ENCODE measurements around the gene GRID1.
A peak's percentile ranks its signal among the peaks of the same experiment; 100 is the strongest.

GRID1 gene

DNA sequence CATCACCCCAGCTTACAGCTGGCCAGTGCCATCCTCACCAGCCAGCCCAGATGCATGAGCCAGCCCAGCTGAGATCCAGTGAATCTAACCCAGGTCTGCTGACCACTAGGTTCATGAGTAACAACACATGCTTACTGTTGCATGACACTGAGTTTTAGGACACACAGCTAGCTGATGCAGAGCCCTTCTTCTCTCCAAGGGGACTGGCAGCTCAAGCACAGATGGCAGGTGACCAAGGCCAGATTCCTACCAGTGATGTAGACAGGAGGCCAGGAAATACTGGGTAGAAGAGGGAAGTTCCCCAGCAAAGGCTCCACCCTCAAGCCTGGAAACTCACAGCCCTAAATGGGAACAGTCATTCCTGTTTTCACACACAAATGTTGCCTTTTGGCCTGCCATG, 236.6 kb downstream of the GRID1 start:
- DNase-seq, result no peak

DNA sequence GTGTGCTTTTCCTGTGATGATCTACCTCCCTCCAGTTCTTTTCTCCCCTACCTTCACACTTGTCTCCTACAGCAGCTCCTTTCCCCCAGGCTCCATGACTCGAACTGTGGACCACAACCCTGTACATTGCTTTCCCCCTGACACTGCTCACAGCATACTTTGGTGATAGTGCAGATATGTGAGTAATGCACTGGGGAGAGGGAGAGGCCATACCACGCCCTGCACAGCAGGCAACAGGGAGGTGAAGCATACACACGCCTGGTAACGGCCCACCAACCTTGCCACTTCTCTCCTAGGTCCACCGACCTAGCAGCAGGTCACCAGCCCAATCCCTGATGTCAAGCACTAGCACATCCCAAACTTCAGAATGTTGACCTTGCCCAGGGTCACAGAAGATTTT, 238.2 kb downstream of the GRID1 start:
- no peak for DNase-seq

DNA sequence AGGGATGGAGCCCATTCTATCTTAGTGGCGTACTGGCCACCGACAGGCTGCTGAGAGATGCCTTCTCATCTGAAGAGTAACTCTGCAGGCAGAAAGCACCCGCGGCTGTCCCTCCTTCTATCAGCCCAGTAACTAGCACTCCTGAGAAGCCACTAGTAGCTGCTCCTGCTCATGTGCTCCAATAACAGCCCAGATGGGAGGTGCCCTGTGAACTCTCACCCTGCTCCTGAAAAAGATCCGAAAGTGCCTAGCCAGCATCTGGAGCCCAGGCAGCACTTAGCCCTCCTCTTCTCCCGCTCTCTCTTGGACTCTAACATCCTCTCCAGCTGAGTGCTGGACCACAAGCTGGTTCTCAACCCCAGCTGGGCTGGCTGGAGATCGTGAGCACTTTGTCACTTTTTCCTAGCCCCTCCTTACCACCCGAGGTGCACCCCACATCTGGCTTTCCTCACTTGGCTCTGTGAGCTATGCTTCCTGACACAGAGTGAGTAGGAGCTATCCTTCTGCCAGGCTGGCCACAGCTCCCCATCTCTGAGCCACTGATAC, 239.2 kb downstream of the GRID1 start:
- no peak for DNase-seq

DNA sequence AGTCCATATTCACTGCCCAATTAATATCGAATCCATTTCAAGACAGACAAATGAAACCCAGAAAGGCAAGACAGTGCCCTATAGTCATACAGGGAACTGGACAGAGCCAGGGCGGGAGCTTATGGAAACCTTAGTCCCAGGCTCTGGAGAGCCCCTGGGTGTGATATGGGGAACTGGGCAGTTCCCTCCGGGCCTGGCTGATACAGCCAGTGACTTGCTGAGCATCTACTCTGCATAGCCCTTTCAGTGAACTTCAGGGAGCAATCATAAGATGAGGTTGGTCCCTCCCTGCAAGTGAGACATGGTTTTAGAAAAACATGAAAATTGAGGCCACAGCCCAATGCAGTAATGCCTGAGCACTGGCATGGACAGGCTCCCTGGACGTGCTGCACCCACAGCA, 241.9 kb downstream of the GRID1 start:
- no peak for DNase-seq

DNA sequence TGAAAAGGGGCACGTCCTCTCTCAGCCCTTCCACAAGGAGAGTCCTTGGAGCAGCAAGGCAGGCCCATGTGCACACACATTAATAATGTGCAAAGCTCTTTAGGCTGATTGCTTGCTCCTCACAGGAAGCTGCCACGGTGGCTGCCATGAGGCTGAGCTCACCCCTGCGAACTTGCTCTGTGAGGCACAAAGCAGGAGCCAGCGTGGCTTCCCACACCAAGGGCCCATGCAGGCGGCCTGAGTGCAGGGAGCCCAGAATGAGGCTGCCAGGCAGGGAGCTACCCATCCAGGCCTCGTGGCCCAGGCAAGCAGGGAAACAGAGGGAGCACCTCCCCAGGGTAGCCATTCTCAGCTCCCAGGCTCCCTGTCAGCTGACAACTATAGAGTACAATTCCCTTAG, 242.9 kb downstream of the GRID1 start:
- DNase-seq, result no peak

DNA sequence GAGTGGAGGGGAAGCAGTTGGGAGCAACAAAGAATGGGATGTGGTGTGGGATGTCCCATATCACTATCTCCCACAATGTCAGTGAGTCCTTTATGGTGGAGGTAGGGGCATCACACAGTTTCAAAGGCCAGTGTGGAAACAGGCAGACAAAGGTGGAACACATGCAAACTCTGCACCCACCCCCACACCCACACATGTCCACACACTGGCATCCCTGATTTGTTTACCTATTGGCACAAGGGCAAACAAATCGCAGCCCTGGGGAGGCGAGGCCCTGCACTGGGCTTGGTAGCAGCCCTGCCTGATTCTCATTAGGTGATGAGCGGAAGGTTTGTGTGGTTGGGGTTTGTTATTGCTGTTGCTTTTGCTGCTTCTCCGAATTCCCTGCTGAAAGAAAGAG, 243.3 kb downstream of the GRID1 start:
- no peak for DNase-seq

DNA sequence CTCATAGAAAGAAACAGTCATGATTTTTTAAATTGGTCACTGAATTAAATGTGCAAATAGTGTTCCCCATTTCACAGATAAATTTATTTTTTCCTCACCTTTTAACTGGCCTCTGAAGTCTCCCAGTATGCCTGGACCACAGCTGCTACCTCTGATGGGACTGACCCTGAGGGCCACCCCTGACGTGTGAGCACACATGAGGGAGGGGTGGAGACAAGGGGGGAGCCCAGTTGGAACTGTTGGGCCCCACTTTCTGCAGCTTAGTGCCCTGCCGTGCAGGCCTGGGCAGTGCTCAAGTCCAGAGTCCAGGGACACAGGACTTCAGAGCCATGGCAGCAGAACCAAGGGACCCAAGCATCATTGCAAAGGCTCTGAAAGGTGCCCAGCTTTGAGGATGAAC, 243.9 kb downstream of the GRID1 start:
- DNase-seq, result no peak

DNA sequence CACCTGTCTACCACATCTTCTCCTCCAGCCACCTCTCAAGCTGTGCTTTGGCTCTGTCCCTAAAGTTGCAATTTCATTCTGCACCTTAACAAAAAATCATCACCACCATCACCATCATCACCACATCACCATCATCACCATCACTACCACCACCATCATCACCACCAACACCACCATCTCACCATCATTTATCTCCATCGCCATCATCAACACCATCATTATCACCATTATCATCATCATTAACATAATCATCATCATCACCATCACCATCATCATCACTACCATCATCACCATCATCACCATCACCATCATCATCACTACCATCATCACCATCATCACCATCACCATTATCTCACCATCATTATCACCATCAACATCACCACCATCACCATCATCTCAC, 245.4 kb downstream of the GRID1 start:
- DNase-seq, result no peak

DNA sequence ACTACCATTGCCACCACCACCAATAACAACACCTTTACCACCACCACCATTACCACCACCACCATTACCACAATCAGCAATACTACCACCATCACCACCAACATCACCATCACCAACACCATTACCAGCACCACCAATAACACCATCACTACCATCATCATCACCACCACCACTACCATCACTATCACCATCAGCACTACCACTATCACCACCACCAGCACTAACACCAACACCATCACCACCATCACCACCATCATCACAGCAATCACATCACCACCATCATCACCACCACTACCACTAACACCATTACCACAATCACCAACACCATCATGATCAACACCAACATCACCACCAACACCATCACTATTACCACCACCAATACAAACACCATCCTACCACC, 249.5 kb downstream of the GRID1 start:
- no peak for DNase-seq

DNA sequence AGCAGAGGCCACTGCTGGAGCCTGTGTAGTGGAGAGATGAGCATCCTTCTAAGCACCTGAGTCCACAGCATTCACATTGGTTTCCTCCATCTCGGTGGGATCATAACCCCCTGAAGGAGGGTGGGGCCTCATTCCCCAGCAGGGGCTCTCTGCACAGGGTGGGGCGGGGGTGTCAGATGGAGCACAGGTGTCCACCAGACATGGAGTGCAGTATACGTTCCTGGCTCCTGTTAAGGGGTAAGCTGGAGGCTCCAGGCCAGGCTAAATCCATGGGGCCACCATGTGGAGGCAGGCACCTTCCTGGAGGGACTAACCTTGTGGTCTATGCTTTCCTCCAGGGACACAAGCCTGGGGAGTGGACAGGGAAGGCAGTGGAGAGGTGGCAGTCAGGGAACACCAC, 252.6 kb downstream of the GRID1 start:
- peak; percentile 5 for DNase-seq

DNA sequence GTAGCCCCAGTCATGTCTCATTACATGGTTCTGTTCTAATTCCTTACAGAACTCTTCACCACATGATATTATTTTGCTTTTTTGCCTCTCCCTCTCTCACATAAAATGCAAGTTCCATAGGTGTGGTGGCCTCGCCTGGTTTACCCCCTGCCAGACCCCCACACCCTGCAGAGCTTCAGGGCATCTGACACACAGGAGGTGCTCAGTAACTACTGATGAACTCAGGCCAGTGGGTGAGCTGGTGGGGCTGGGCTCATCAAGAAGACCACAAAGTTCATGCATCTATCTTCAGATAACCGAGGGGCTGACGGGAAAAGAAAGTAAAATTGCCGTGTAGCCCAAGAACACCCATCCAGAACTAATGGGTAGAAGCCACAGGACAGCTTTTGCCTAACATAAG, 253.1 kb downstream of the GRID1 start:
- DNase-seq, result peak; percentile 6

DNA sequence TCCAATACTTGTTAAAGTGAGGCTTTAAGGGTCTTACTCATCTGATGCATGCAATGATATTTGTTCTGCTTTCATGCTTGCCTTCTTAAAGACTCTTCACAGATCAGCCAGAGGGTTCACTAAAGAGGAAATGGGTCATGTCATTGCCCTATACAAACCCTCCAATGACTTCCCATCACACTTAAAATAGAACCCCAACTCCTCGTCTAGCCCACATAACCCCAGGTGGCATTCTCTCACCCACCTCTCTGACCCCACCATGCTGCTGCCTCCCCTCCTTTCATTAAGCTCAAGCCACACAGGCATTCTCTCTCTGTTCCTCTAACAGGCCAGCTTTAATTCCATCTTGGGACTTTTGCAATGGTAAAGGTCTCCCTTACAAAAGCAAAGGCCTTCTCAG, 253.6 kb downstream of the GRID1 start:
- DNase-seq, result peak; percentile 1

DNA sequence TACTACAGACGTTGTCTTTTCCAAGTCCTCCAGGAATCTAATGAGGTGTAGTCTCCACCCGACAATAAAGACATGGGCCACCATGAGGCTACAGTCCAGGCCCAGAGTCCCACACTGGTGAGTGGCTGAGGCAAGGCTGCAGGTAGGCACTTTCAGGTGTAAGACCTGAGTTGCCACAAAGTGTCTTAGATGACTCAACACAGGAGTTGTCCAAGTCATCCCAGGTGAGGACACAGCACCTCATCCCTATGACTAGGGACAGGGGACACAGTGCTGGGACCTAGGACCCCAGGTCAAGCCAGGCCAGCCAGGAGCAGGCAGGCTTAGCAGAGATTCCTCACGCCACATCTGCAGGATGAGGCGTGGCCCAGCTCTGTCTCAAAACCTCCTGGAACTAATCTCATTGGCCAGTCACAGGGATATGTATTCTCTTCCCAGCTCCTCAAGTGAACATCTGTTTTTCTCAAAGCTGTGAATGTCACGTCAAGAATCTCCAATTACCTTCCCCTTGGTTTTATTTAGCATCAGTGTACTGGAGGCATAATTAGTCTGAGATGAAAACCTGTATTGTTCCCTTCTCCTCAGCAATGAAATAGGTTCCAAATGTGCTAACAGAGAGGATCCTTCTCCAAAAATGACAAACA, 254.6 kb downstream of the GRID1 start:
- peak; percentile 10 for DNase-seq

DNA sequence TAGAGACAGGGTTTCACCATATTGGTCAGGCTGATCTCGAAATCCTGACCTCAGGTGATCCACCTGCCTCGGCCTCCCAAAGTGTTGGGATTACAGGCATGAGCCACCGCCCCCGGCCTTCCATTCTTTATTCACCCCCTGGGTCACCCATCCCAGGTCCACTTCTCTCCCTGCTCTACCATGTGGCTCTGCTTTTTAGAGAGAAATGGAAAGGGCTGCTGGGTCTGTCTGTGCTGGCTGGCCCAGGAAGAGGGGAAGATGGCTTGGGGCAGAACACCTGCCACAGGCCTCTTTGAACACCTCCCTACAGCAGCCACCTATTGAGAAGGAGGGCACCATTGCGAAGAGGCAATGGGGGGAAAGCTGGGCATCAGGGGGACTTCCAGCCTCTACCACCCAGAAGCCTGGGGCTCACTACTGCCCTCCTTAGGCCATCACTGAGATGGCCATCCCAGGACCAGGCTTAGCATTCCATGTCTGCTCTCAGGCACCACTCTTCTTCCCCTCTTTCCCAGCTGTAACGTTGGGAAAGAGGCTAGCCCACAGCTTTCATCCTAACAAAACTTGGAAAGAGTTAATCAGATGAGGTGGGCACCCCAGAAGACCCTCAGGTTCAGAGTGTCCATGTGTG, 256.3 kb downstream of the GRID1 start:
- peak; percentile 13 for DNase-seq

DNA sequence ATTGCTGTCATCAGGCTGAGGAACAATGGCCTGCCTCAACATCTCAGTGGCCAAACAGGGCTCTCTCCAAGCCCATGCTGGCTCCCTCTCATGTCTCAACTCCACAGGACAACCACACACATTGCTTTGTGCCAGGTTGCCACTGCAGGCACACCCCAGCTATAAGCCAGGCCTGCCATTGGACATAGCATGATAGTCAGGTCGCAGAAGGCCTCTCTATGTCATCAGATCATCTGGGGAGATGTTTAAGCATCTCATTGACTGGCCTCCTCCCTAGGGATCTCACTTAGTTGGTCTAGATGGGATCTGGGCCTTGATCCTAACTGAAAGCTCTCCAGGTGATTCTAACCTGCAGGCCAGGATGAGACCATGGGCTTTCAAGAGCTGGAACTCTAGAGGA, 257.2 kb downstream of the GRID1 start:
- DNase-seq, result peak; percentile 20

DNA sequence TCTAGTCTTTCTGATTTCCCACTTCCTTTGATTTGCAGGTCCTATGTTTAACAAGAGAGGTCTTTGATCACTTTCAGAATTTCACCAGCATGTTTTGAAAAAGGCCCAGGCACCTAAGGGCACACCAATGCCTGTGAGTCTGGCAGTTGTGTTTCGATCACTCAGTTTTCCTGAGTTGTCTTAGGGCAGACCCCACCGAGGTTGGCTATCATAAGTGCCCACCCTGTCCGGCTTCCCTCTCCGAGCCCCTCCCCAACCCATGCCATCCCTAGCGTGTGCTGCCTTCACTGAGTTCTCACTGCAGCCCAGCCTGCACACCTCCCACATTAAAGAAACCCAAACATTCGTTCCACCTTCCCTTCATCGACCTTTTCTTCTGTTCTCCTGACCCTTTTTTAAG, 257.9 kb downstream of the GRID1 start:
- DNase-seq, result peak; percentile 23

DNA sequence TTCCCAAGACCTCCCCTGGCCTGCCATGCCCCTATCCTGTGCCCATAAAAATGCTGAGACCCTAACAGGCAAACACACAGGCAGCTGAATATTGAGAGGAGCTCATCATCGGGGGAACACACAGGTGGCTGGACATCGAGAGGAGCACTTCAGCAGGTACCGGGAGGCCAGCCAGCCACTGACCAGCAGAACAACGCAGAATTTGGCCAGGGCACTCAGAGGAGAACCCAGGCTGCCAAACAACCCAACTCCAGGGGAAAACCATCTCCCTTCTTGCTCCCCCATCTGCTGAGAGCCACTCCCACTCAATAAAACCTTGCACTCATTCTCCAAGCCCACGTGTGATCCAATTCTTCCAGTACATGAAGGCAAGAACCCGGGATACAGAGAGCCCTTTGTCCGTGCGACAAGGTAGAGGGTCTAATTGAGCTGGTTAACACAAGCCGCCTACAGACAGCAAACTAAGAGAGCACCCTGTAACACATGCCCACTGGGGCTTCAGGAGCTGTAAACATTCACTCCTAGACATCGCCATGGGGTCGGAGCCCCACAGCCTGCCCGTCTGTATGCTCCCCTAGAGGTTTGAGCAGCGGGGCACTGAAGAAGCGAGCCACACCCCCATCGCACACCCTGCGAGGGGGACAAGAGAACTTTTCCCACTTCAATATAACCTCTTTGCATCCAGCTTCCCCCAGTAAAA, 258.8 kb downstream of the GRID1 start:
- peak; percentile 28 for DNase-seq

DNA sequence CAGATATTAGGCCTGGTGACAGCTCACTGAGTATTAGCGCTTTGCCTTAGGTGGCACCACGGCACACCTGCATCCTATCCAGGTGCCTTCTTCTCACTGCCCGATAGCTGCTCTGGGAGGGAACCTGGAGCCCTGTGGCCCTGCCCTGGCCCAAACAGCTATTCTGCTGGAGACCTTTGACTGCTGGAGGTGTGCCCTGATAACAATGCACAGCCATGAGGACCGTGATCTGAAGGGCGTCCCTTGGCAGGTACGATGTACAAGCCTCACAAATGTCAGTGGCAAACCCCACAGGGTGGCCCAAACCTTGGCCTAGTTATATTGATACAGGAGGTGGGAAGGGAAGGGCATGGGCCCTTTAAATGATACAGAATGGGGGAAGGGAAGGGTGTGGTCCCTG, 259.5 kb downstream of the GRID1 start:
- peak; percentile 21 for DNase-seq

DNA sequence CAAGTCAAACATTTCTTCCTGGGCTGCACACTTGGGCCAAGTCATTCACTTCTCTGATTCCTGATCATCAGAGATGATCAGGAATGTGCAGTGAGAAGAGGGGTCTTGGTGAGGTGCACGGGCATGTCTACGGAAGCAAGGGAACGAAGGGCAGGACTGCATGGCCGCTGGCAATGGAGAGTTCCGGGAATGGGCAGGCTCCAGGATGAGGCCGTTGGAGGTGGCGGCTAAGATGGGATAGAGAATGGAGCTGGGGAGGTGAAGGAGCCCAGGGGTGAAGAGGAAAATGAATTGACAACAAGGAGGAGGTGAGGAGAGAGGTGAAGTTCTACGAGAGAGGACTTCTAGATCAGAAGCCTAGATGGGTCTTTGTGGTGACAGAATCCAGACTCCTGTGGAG, 260.0 kb downstream of the GRID1 start:
- no peak for DNase-seq

DNA sequence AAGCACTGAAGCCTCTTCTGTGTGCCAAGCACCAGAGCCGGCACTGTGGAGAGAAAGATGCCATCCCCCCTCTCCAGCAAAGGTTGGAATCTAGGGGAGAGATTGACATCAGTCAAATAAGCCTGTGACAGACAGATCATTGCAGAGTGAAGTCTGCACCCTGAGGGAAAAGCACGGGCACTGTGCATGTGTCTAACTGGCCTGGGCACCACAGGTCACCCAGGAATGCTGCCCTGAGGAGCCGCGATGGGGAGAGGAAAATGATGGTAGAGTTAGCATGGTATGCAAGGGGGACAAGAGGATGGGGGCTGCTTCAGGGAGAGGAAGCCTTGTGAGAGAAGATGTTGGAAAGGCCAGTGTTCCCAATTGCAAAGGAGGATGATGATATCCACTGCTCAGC, 261.0 kb downstream of the GRID1 start:
- no peak for DNase-seq

DNA sequence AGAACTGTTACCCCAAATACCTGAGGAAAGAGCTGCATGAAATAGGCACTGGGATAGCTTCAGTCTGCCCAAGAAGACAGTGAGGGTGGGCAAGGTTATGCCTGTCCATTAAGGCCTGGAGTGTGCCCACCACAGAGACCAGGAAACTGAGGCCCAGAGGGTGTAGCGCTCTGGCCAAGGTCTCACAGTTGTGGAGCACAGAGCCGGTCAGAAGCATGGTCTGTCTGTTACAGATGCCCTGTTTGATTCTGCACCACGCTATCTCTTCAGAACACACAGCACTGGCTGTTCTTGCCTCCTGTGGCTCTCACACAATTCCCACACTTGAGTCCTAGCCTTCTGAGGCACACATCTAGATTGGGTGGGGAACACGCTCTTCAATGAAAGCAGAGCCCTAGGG, 261.4 kb downstream of the GRID1 start:
- DNase-seq, result no peak

DNA sequence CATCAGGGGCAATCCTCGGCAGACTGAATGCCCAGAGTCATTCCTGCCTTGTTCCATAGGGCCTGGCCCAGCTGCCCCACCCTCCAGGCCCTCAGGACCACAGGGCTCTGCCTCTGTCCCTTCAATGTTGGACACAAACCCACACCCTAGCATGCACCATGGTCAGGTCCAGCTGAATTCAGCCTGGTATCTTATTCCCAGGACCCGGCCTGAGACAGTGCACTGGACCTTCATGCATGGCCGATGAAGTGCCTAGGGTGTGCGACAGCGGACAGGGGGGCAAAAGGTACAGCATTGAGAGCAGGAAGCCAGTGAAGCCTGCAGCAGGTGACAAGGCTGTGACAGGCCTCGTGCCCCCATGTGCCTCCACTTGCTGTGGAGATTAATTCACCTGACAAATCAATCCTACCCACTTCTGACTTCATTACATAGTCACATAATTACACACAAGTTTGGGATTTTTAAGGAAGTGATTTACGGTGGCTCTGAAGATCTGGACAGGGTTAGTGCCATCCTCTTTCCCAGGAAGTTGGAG, 261.9 kb downstream of the GRID1 start:
- peak; percentile 7 for DNase-seq

DNA sequence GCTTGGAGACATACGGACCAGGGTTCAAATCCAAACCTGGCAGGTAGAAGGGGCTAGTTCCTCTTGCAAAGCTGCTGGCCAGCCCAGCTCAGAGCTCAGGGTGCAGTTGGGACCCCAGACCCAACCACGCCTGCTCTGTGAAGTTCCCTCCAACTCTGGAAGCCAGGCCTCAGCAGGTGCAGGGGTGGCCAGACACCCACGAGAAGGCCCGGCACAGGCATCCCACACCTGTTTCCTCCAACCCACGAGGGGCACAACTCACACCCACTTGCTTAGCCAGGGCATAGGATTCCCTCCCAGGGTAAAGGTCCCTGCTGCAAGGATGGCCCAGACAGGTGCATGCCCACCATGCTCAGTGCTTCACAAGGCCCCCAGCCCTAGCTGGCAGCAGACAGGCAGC, 262.4 kb downstream of the GRID1 start:
- peak; percentile 26 for DNase-seq
